ENCODE measurements around the gene TSHZ2. TPM values are rescaled to one million over a fixed set of nuclear protein-coding genes. Genes with fewer than 3 reads are reported as not detected.

Gene TSHZ2
- total RNA-seq, 1 donor from 2014 or later: 5.2 TPM

GRCh38 chr20:53223626-53224172 is 251.5 kb downstream of the TSHZ2 start:
- ATAC-seq: no peak
- intact Hi-C loops (cut with DNase I): no loop called here
- Histone ChIP-seq H3K27ac (no peak overlapping the region), H3K36me3 (no peaks in the 10 kb centered on the region), H3K4me1 (no peaks in the 10 kb centered on the region), H3K27me3 (no peaks in the 10 kb centered on the region), H3K4me3 (no peak overlapping the region), H3K9me3 (no peaks in the 10 kb centered on the region)
- DNase-seq: no peak
- TF ChIP-seq CTCF (IDR thresholded peaks at IDR 0.05): no peak

- H3K4me1 ChIP-seq: no peaks in the 10 kb centered on the region
- no peak for TF ChIP-seq CTCF (IDR thresholded peaks at IDR 0.05)
- ATAC-seq (no peak), DNase-seq (no peak)
- H3K4me3 ChIP-seq: no peak overlapping the region
- H3K9me3 ChIP-seq: no peaks in the 10 kb centered on the region
- H3K36me3 ChIP-seq: no peaks in the 10 kb centered on the region
- intact Hi-C loops (cut with DNase I): no loop called here
- H3K27me3 ChIP-seq: no peaks in the 10 kb centered on the region
- H3K27ac ChIP-seq: no peak overlapping the region
Measured at GRCh38 chr20:53224851-53225250, 252.7 kb downstream of the TSHZ2 start.

GRCh38 chr20:53226826-53227225 is 254.7 kb downstream of the TSHZ2 start:
- no peaks in the 10 kb centered on the region for H3K4me1 ChIP-seq
- H3K9me3 ChIP-seq: no peaks in the 10 kb centered on the region
- DNase-seq (no peak), ATAC-seq (no peak)
- no peak overlapping the region for H3K4me3 ChIP-seq
- TF ChIP-seq CTCF (IDR thresholded peaks at IDR 0.05): no peak
- no peaks in the 10 kb centered on the region for H3K27me3 ChIP-seq
- H3K36me3 ChIP-seq: no peaks in the 10 kb centered on the region
- H3K27ac ChIP-seq: no peak overlapping the region
- intact Hi-C loops (cut with DNase I): no loop called here

- H3K36me3 ChIP-seq: no peaks in the 10 kb centered on the region
- no peak overlapping the region for H3K4me3 ChIP-seq
- no peaks in the 10 kb centered on the region for H3K9me3 ChIP-seq
- H3K4me1 ChIP-seq: no peaks in the 10 kb centered on the region
- intact Hi-C loops (cut with DNase I): no loop called here
- no peak for TF ChIP-seq CTCF (IDR thresholded peaks at IDR 0.05)
- no peak overlapping the region for H3K27ac ChIP-seq
- DNase-seq (no peak), ATAC-seq (no peak)
- H3K27me3 ChIP-seq: no peaks in the 10 kb centered on the region
Measured at GRCh38 chr20:53227523-53227922, 255.4 kb downstream of the TSHZ2 start.

GRCh38 chr20:53231061-53231460 is 258.9 kb downstream of the TSHZ2 start:
- H3K4me3 ChIP-seq: no peak overlapping the region
- intact Hi-C loops (cut with DNase I): no loop called here
- no peak for TF ChIP-seq CTCF (IDR thresholded peaks at IDR 0.05)
- H3K27ac ChIP-seq: no peak overlapping the region
- no peaks in the 10 kb centered on the region for H3K27me3 ChIP-seq
- DNase-seq (no peak), ATAC-seq (no peak)
- H3K9me3 ChIP-seq: no peaks in the 10 kb centered on the region
- no peaks in the 10 kb centered on the region for H3K36me3 ChIP-seq
- no peaks in the 10 kb centered on the region for H3K4me1 ChIP-seq

- intact Hi-C loops (cut with DNase I): no loop called here
- ATAC-seq: no peak
Measured at GRCh38 chr20:53237461-53237860, 265.3 kb downstream of the TSHZ2 start.

More at GRCh38 chr20:53237461-53237860, 265.3 kb downstream of the TSHZ2 start:
- H3K27me3 ChIP-seq: no peaks in the 10 kb centered on the region
- no peaks in the 10 kb centered on the region for H3K4me1 ChIP-seq
- no peak overlapping the region for H3K4me3 ChIP-seq
- no peak for TF ChIP-seq CTCF (IDR thresholded peaks at IDR 0.05)
- DNase-seq: no peak
- H3K9me3 ChIP-seq: no peaks in the 10 kb centered on the region
- no peak overlapping the region for H3K27ac ChIP-seq
- H3K36me3 ChIP-seq: no peaks in the 10 kb centered on the region

Data from upper lobe of right lung (tissue), 1 donor.